ENCODE measurements around the gene TCF25.

- no peak for TF ChIP-seq POLR2A (IDR thresholded peaks at IDR 0.05)
- no peak for TF ChIP-seq CTCF (IDR thresholded peaks at IDR 0.05)
These were observed 1.5 kb upstream of the TCF25 start for GRCh38 chr16:89871895-89872294.
